ENCODE measurements around the gene RNF144B.

GRCh38 chr6:18412068-18412467 is 24.9 kb downstream of the RNF144B start:
- no peak for TF ChIP-seq CTCF (IDR thresholded peaks at IDR 0.05; ENCODE audit: low read depth, low read length, poor library complexity, severe bottlenecking)
- no peak for TF ChIP-seq EZH2phosphoT487 (IDR thresholded peaks at IDR 0.05; ENCODE audit: borderline replicate concordance, low read length)
